Fibroblast of lung (primary cell): Measurements from ENCODE around the gene ZNF532.

ENCODE experiments used
- EZH2 ChIP-seq: IDR thresholded peaks from 2 replicates; pipeline ENCODE4 v1.5.1; 2012; ENCODE audit warnings: low read length, control low read depth, mild to moderate bottlenecking; ENCODE audit errors: missing control alignments
- TF ChIP-seq, protein P1 (sequence below), 2 donors: IDR thresholded peaks in 1 of 2; conservative IDR thresholded peaks in 1 of 2; 1 replicate in 1 of 2; 2 replicates in 1 of 2; pipeline ENCODE4 v1.5.1; 2011 to 2012; ENCODE audit warnings: low read length in 2 of 2, control low read depth in 1 of 2, inconsistent platforms in 1 of 2, low read depth in 1 of 2, mild to moderate bottlenecking in 1 of 2

GRCh38 chr18:58822944-58823343 is 41.7 kb upstream of the ZNF532 start:
- TF ChIP-seq, protein P1, sequence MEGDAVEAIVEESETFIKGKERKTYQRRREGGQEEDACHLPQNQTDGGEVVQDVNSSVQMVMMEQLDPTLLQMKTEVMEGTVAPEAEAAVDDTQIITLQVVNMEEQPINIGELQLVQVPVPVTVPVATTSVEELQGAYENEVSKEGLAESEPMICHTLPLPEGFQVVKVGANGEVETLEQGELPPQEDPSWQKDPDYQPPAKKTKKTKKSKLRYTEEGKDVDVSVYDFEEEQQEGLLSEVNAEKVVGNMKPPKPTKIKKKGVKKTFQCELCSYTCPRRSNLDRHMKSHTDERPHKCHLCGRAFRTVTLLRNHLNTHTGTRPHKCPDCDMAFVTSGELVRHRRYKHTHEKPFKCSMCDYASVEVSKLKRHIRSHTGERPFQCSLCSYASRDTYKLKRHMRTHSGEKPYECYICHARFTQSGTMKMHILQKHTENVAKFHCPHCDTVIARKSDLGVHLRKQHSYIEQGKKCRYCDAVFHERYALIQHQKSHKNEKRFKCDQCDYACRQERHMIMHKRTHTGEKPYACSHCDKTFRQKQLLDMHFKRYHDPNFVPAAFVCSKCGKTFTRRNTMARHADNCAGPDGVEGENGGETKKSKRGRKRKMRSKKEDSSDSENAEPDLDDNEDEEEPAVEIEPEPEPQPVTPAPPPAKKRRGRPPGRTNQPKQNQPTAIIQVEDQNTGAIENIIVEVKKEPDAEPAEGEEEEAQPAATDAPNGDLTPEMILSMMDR (conservative IDR thresholded peaks at IDR 0.05 in 1 of 2, IDR thresholded peaks at IDR 0.05 in 1 of 2; ENCODE audit: low read depth in 1 of 2, low read length in 2 of 2) = no peak
- no peak for TF ChIP-seq EZH2
